ENCODE measurements around the gene SAFB2. TPM values are rescaled to one million over a fixed set of nuclear protein-coding genes. Genes with fewer than 3 reads are reported as not detected.

SAFB2 gene
- total RNA-seq, 1 donor, result 39.7 TPM

GRCh38 chr19:5545984-5546383 lies 76.6 kb downstream of the SAFB2 start:
- no peak for TF ChIP-seq CTCF (IDR thresholded peaks at IDR 0.05; ENCODE audit: insufficient read depth, low read depth, low read length)
- no peak overlapping the region for H3K4me3 ChIP-seq (ENCODE audit: low read depth, low read length)
- no peak for DNase-seq (ENCODE audit: low read depth)

- no peak for DNase-seq (ENCODE audit: low read depth)
- no peak overlapping the region for H3K4me3 ChIP-seq (ENCODE audit: low read depth, low read length)
- TF ChIP-seq CTCF (IDR thresholded peaks at IDR 0.05; ENCODE audit: insufficient read depth, low read depth, low read length), result no peak
Observed at GRCh38 chr19:5545051-5545450, 77.5 kb downstream of the SAFB2 start.

GRCh38 chr19:5542665-5543064 lies 79.9 kb downstream of the SAFB2 start:
- no peak for TF ChIP-seq CTCF (IDR thresholded peaks at IDR 0.05; ENCODE audit: insufficient read depth, low read depth, low read length)
- no peak for DNase-seq (ENCODE audit: low read depth)
- H3K4me3 ChIP-seq (ENCODE audit: low read depth, low read length), result no peak overlapping the region

GRCh38 chr19:5541456-5541855 lies 81.1 kb downstream of the SAFB2 start:
- H3K4me3 ChIP-seq (ENCODE audit: low read depth, low read length), result no peak overlapping the region
- no peak for TF ChIP-seq CTCF (IDR thresholded peaks at IDR 0.05; ENCODE audit: insufficient read depth, low read depth, low read length)
- no peak for DNase-seq (ENCODE audit: low read depth)

- TF ChIP-seq CTCF (IDR thresholded peaks at IDR 0.05; ENCODE audit: insufficient read depth, low read depth, low read length), result no peak
Observed at GRCh38 chr19:5540208-5540607, 82.4 kb downstream of the SAFB2 start.

GRCh38 chr19:5537870-5538269 lies 84.7 kb downstream of the SAFB2 start:
- no peak overlapping the region for H3K4me3 ChIP-seq (ENCODE audit: low read depth, low read length)
- DNase-seq (ENCODE audit: low read depth), result no peak
- TF ChIP-seq CTCF (IDR thresholded peaks at IDR 0.05; ENCODE audit: insufficient read depth, low read depth, low read length), result no peak

More at GRCh38 chr19:5540208-5540607, 82.4 kb downstream of the SAFB2 start:
- H3K4me3 ChIP-seq (ENCODE audit: low read depth, low read length), result no peak overlapping the region
- DNase-seq (ENCODE audit: low read depth), result no peak

Small RNAs within 50 kb of the gene (small RNA-seq; reads per million reads assigned to genes)
- not detected for gene SNRPEP4

Other genes with a start within 250 kb of the SAFB2 start
- not detected in 2 replicates for gene ZNRF4, start 167.4 kb downstream of the SAFB2 start, total RNA-seq
- not detected in 2 replicates for gene TINCR, start 54.8 kb downstream of the SAFB2 start, total RNA-seq
- 37.4 and 40.6 TPM in 2 replicates for gene SAFB, start 307 bp upstream of the SAFB2 start, total RNA-seq
- gene MICOS13, start 57.7 kb upstream of the SAFB2 start, total RNA-seq, result 21.2 and 31.9 TPM in 2 replicates
- gene HSD11B1L, start 58.3 kb upstream of the SAFB2 start, total RNA-seq, result 6.5 and 9.0 TPM in 2 replicates
- 257 and 261 TPM in 2 replicates for gene RPL36, start 67.5 kb upstream of the SAFB2 start, total RNA-seq
- gene LONP1, start 97.4 kb upstream of the SAFB2 start, total RNA-seq, result 65.2 and 116 TPM in 2 replicates
- not detected in 2 replicates for gene CATSPERD, start 97.9 kb upstream of the SAFB2 start, total RNA-seq
- under 0.01 and 0.32 TPM in 2 replicates for gene PRR22, start 162.0 kb upstream of the SAFB2 start, total RNA-seq
- gene DUS3L, start 168.4 kb upstream of the SAFB2 start, total RNA-seq, result 15.8 and 19.9 TPM in 2 replicates
- 0.32 TPM in 1 of 2 replicates, not detected in the other for gene NRTN, start 182.3 kb upstream of the SAFB2 start, total RNA-seq
- not detected in 2 replicates for gene FUT6, start 216.9 kb upstream of the SAFB2 start, total RNA-seq
- gene FUT3, start 228.7 kb upstream of the SAFB2 start, total RNA-seq, result under 0.01 TPM in 1 of 2 replicates, not detected in the other
- not detected in 2 replicates for gene FUT5, start 247.8 kb upstream of the SAFB2 start, total RNA-seq